HepG2 (cell line): ENCODE data around the gene WNK4. TPM values are rescaled to one million over a fixed set of nuclear protein-coding genes. Genes with fewer than 3 reads are reported as not detected.
A peak's percentile ranks its signal among the peaks of the same experiment; 100 is the strongest.

Experiments used
- CENPT ChIP-seq: sonication (generic); formaldehyde crosslinking; IDR thresholded peaks from 2 replicates; pipeline ENCODE4 v1.8.0; 2022; ENCODE audit warnings: low read depth, mild to moderate bottlenecking, moderate library complexity, missing genetic modification reagents
- DPF2 ChIP-seq: sonication (generic); formaldehyde crosslinking; IDR thresholded peaks from 2 replicates; pipeline ENCODE4 v1.4.0; 2020; ENCODE audit warnings: mild to moderate bottlenecking, low read depth, missing genetic modification reagents, borderline replicate concordance
- EHMT2 ChIP-seq: fragments of 200-600 bp; sonication (generic); IDR thresholded peaks from 2 replicates; pipeline ENCODE4 v1.7.0; 2017; ENCODE audit warnings: antibody characterized with exemption, low read depth, low read length, borderline replicate concordance
- KMT2A ChIP-seq: sonication (generic); formaldehyde crosslinking; IDR thresholded peaks from 2 replicates; pipeline ENCODE4 v1.4.0; 2020; ENCODE audit warnings: missing genetic modification reagents
- KMT2B ChIP-seq: IDR thresholded peaks from 2 replicates; pipeline ENCODE4 v1.6.1; 2016; ENCODE audit warnings: missing genetic modification reagents, missing compliant biosample characterization
- MEIS2 ChIP-seq: sonication (generic); formaldehyde crosslinking; IDR thresholded peaks from 2 replicates; pipeline ENCODE4 v1.9.0; 2021; ENCODE audit warnings: mild to moderate bottlenecking, missing genetic modification reagents
- NAIF1 ChIP-seq: sonication (generic); formaldehyde crosslinking; IDR thresholded peaks from 2 replicates; pipeline ENCODE4 v1.5.0; 2020; ENCODE audit warnings: mild to moderate bottlenecking, missing genetic modification reagents, borderline replicate concordance
- NCOA5 ChIP-seq: sonication (generic); formaldehyde crosslinking; IDR thresholded peaks from 2 replicates; pipeline ENCODE4 v1.4.0; 2020; ENCODE audit warnings: missing genetic modification reagents
- SCMH1 ChIP-seq: sonication (generic); formaldehyde crosslinking; IDR thresholded peaks from 2 replicates; pipeline ENCODE4 v1.9.0; 2021; ENCODE audit warnings: missing genetic modification reagents, mild to moderate bottlenecking, borderline replicate concordance
- U2AF1 ChIP-seq: fragments of 200-400 bp; formaldehyde crosslinking; optimal IDR thresholded peaks from 2 replicates; pipeline ENCODE3; 2017; ENCODE audit warnings: mild to moderate bottlenecking, low read depth, low read length
- polyA plus RNA-seq, 8 experiments: library from polyadenylated mRNA; depleted of rRNA in 3 of 8; stranded (reverse) in 7 of 8; unstranded in 1 of 8; fragments of >200 nt; fragmentation: Illumina TruSeq in 4 of 8; extraction: Trizol in 4 of 8; gene quantifications; 2 replicates each; pipeline versions ENCODE4 v1.2.1 to v1.2.3, GENCODE V29; 2011 to 2016; ENCODE audit warnings: low read depth in 4 of 8, missing spikeins in 1 of 8, mixed read lengths in 1 of 8; ENCODE audit not compliant: insufficient read depth in 1 of 8
- total RNA-seq, 5 experiments: library from RNA; depleted of rRNA; stranded (reverse); fragments of >200 nt; fragmentation: Illumina TruSeq; extraction: Trizol; gene quantifications; 2 replicates each; pipeline ENCODE4 v1.2.3, GENCODE V29; 2016; ENCODE audit warnings: low read depth in 1 of 5
- TF ChIP-seq, protein P1 (sequence below): sonication (generic); formaldehyde crosslinking; IDR thresholded peaks from 2 replicates; pipeline ENCODE4 v1.4.0; 2020; ENCODE audit warnings: missing genetic modification reagents, mild to moderate bottlenecking, borderline replicate concordance
- TF ChIP-seq, protein P2 (sequence below): sonication (generic); formaldehyde crosslinking; IDR thresholded peaks from 2 replicates; pipeline ENCODE4 v1.5.1; 2020; ENCODE audit warnings: missing genetic modification reagents, mild to moderate bottlenecking, borderline replicate concordance
- TF ChIP-seq, protein P3 (sequence below): sonication (generic); formaldehyde crosslinking; IDR thresholded peaks from 2 replicates; pipeline ENCODE4 v1.4.0; 2020; ENCODE audit warnings: missing genetic modification reagents
- TF ChIP-seq, protein P4 (sequence below): fragments of 450-650 bp; IDR thresholded peaks from 2 replicates; pipeline ENCODE4 v1.6.1; 2017
- TF ChIP-seq, protein P5 (sequence below): IDR thresholded peaks from 2 replicates; pipeline ENCODE4 v1.6.1; 2016

WNK4 gene
- total and polyA plus RNA-seq, 2 of the 13 experiments (the other 11 are each of a cell fraction or from before 2014, with no cell fraction given): 2.7 to 13.7 TPM

DNA sequence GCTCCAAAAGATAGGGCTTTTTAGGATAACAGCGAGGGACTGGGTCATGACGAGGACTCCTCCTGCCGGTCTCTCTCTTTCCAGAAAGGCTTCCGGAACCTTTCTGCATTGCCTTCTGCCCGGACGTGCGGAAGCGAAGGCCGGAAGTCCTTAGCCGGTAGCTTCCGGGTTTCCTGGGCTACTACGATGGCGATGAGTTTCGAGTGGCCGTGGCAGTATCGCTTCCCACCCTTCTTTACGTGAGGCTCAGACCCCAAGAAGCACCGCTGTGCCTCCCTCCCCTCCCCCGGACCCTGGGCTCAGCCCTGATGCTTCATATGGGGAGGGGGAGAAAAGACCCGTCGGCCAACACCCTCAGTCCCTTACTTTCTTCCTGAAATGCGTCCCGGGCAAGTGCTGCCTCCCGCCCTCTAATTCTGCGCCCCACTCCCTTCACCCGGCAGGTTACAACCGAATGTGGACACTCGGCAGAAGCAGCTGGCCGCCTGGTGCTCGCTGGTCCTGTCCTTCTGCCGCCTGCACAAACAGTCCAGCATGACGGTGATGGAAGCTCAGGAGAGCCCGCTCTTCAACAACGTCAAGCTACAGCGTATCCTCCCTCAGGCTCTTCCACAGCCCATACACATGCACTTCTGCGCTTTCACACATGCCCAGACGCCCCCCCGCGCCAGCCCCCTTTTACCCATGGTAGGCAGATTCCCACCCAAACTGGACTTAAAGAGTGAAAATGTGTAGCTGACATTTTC lies 6.9 kb upstream of the WNK4 start, which contains the start of gene VPS25 (continued):
- TF ChIP-seq KMT2A (CRISPR knock-in tag) (peak; percentile 100), NCOA5 (no peak), NAIF1 (no peak), SCMH1 (CRISPR knock-in tag) (no peak), CENPT (CRISPR knock-in tag) (no peak), U2AF1 (no peak), MEIS2 (CRISPR knock-in tag) (peak; percentile 17; the same call in 1 of the 2 replicates), EHMT2 (no peak), DPF2 (CRISPR knock-in tag) (no peak; the same call in 1 of the 2 replicates), KMT2B (CRISPR knock-in tag) (peak; percentile 98)
- TF ChIP-seq, protein P1, sequence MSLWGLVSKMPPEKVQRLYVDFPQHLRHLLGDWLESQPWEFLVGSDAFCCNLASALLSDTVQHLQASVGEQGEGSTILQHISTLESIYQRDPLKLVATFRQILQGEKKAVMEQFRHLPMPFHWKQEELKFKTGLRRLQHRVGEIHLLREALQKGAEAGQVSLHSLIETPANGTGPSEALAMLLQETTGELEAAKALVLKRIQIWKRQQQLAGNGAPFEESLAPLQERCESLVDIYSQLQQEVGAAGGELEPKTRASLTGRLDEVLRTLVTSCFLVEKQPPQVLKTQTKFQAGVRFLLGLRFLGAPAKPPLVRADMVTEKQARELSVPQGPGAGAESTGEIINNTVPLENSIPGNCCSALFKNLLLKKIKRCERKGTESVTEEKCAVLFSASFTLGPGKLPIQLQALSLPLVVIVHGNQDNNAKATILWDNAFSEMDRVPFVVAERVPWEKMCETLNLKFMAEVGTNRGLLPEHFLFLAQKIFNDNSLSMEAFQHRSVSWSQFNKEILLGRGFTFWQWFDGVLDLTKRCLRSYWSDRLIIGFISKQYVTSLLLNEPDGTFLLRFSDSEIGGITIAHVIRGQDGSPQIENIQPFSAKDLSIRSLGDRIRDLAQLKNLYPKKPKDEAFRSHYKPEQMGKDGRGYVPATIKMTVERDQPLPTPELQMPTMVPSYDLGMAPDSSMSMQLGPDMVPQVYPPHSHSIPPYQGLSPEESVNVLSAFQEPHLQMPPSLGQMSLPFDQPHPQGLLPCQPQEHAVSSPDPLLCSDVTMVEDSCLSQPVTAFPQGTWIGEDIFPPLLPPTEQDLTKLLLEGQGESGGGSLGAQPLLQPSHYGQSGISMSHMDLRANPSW (CRISPR knock-in tag): 0 out of 2 replicates have a peak, but pooled peaks have one; percentile 35
- TF ChIP-seq, protein P2, sequence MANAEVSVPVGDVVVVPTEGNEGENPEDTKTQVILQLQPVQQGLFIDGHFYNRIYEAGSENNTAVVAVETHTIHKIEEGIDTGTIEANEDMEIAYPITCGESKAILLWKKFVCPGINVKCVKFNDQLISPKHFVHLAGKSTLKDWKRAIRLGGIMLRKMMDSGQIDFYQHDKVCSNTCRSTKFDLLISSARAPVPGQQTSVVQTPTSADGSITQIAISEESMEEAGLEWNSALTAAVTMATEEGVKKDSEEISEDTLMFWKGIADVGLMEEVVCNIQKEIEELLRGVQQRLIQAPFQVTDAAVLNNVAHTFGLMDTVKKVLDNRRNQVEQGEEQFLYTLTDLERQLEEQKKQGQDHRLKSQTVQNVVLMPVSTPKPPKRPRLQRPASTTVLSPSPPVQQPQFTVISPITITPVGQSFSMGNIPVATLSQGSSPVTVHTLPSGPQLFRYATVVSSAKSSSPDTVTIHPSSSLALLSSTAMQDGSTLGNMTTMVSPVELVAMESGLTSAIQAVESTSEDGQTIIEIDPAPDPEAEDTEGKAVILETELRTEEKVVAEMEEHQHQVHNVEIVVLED (CRISPR knock-in tag): peak; percentile 75
- TF ChIP-seq, protein P3, sequence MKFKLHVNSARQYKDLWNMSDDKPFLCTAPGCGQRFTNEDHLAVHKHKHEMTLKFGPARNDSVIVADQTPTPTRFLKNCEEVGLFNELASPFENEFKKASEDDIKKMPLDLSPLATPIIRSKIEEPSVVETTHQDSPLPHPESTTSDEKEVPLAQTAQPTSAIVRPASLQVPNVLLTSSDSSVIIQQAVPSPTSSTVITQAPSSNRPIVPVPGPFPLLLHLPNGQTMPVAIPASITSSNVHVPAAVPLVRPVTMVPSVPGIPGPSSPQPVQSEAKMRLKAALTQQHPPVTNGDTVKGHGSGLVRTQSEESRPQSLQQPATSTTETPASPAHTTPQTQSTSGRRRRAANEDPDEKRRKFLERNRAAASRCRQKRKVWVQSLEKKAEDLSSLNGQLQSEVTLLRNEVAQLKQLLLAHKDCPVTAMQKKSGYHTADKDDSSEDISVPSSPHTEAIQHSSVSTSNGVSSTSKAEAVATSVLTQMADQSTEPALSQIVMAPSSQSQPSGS: peak; percentile 89
- TF ChIP-seq, protein P4, sequence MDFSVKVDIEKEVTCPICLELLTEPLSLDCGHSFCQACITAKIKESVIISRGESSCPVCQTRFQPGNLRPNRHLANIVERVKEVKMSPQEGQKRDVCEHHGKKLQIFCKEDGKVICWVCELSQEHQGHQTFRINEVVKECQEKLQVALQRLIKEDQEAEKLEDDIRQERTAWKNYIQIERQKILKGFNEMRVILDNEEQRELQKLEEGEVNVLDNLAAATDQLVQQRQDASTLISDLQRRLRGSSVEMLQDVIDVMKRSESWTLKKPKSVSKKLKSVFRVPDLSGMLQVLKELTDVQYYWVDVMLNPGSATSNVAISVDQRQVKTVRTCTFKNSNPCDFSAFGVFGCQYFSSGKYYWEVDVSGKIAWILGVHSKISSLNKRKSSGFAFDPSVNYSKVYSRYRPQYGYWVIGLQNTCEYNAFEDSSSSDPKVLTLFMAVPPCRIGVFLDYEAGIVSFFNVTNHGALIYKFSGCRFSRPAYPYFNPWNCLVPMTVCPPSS: no peak
- TF ChIP-seq, protein P5, sequence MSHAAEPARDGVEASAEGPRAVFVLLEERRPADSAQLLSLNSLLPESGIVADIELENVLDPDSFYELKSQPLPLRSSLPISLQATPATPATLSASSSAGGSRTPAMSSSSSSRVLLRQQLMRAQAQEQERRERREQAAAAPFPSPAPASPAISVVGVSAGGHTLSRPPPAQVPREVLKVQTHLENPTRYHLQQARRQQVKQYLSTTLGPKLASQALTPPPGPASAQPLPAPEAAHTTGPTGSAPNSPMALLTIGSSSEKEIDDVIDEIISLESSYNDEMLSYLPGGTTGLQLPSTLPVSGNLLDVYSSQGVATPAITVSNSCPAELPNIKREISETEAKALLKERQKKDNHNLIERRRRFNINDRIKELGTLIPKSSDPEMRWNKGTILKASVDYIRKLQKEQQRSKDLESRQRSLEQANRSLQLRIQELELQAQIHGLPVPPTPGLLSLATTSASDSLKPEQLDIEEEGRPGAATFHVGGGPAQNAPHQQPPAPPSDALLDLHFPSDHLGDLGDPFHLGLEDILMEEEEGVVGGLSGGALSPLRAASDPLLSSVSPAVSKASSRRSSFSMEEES (CRISPR knock-in tag): peak; percentile 76; the same call in 1 of the 2 replicates
